SK-N-MC (cell line): ENCODE measurements around the gene MYOC.
"Not testable (repeated sequence)": the region's sequence is repeated elsewhere in the genome, so short reads cannot be mapped to it uniquely, and the experiment has no call there.

Source experiments
- DNase-seq: peaks from one replicate; pipeline ENCODE4 v3.0.0-alpha.2; 2011; ENCODE audit warnings: low read depth, low spot score
- H3K27ac ChIP-seq: fragments of 200-600 bp; sonication (generic); 2 replicates; pipeline ENCODE4 v1.5.1; 2016; ENCODE audit warnings: mixed run types
- H3K36me3 ChIP-seq: fragments of 200-600 bp; sonication (generic); 2 replicates; pipeline ENCODE4 v1.6.1; 2017; ENCODE audit warnings: antibody characterized with exemption, low read length, mixed read lengths; ENCODE audit not compliant: insufficient read depth
- H3K4me3 ChIP-seq: fragments of 200-600 bp; sonication (generic); 2 replicates; pipeline ENCODE4 v1.5.1; 2016
- H3K9ac ChIP-seq: fragments of 200-600 bp; sonication (generic); 2 replicates; pipeline ENCODE4 v1.8.0; 2017; ENCODE audit warnings: mixed run types, mixed read lengths; ENCODE audit not compliant: insufficient read length
- H3K9me3 ChIP-seq: fragments of 200-600 bp; sonication (generic); 2 replicates; pipeline ENCODE4 v1.6.1; 2017; ENCODE audit warnings: low read depth, mild to moderate bottlenecking, antibody characterized with exemption, low read length, moderate library complexity, mixed read lengths
- EZH2 ChIP-seq: fragments of 200-600 bp; sonication (generic); IDR thresholded peaks from one replicate; pipeline ENCODE4 v1.6.1; 2017; ENCODE audit warnings: antibody characterized with exemption
- FOXP2 ChIP-seq: optimal IDR thresholded peaks from 2 replicates; pipeline ENCODE3; 2011; ENCODE audit warnings: mild to moderate bottlenecking, moderate library complexity; ENCODE audit not compliant: insufficient read depth; ENCODE audit errors: extremely low read length, control extremely low read depth
- POLR2AphosphoS5 ChIP-seq: IDR thresholded peaks from 2 replicates; pipeline ENCODE4 v1.6.1; 2012; ENCODE audit warnings: mild to moderate bottlenecking, low read depth, low read length, borderline replicate concordance

Gene MYOC

DNA sequence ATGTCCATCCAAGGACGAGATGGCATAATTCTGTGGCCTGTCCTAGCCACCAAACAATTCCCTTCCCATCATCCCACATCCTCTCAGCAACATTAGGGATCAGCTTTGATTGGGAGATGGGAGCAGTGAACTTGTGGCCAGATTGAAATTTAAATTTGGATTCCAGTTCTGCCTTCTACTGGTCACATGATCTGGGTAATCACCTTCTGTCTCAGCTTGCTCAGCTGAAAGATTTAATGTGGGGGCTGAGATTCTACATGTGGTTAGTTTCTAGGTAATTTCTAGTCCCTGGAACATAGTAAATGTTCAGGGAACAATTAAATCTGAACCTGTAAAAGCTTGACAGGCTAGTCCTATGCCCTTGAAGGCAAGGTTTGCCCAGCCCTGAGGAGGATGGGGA, 27.3 kb downstream of the MYOC start:
- Histone ChIP-seq H3K4me3 (no peak overlapping the region), H3K27ac (no peak overlapping the region), H3K36me3 (no peaks in the 10 kb centered on the region), H3K9ac (no peak overlapping the region), H3K9me3 (no peaks in the 10 kb centered on the region)
- DNase-seq, result no peak
- TF ChIP-seq EZH2, result no peak
- no peak for TF ChIP-seq FOXP2
- TF ChIP-seq POLR2AphosphoS5, result no peak

DNA sequence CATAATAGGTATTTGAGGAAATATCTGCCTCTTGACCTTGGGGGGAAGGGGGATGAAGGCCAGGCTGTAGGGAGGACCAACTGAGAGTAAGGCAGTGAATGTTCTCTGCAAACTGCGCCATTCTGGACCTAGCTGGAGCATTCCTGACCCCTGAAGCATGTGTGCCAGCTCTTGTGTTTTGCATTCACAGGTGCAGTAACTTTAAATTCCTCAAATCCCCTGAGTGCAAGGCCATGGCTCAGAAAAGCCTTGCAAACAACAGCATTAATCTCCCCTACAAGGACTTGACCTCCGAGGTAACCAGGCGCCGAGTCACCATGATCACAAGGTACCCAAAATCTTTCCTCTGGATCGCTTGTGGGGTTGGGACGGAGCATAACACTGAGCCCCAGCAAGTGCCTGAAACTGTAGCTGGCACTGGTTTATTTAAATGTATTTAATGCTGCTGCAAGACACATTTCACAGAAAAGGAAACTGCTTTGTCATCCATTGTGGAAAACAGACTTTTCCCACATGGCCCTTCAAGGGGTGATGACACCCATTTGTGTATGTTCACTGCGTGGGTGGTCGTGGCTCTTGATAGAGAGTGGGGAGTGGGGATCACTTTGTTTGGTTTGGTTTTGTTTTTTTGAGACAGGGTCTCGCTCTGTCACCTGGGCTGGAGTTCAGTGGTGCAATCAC, 28.7 kb downstream of the MYOC start:
- Histone ChIP-seq H3K27ac (no peak overlapping the region), H3K4me3 (no peak overlapping the region), H3K9ac (no peak overlapping the region), H3K9me3 (no peaks in the 10 kb centered on the region), H3K36me3 (no peaks in the 10 kb centered on the region)
- DNase-seq, result no peak
- TF ChIP-seq POLR2AphosphoS5 (no peak), EZH2 (no peak), FOXP2 (no peak)

DNA sequence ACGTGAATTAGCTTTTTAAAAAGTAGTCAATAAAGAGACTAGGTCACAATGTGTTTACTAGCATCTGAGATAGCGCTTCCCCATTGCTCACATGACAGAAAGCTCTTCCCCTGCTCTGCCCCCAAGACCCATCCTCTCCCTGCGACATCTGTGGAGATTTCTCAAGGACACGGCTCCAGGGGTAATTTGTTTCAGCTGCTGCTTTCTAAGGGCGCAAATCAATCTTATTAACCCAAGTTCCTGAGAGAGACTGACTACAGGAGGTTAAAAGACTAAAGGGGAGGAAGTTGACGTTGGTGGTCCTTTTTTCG, 30.4 kb downstream of the MYOC start, which contains the start of gene MYOCOS:
MYOCOS (plus strand) TSS at position 92 of the 311 bp plus-strand sequence. CDS start 1,641 bp downstream, outside the sequence.
- H3K4me3 ChIP-seq, result no peak within 1 kb of the TSS
- H3K36me3 ChIP-seq, result no peaks in the 10 kb centered on the region
- H3K27ac ChIP-seq, result no peak within 1 kb of the TSS
- TF ChIP-seq EZH2, result no peak
- no peak for TF ChIP-seq FOXP2
- TF ChIP-seq POLR2AphosphoS5, result no peak
- no peak for DNase-seq
- H3K9ac ChIP-seq, result no peak within 1 kb of the TSS
- H3K9me3 ChIP-seq, result no peaks in the 10 kb centered on the region

DNA sequence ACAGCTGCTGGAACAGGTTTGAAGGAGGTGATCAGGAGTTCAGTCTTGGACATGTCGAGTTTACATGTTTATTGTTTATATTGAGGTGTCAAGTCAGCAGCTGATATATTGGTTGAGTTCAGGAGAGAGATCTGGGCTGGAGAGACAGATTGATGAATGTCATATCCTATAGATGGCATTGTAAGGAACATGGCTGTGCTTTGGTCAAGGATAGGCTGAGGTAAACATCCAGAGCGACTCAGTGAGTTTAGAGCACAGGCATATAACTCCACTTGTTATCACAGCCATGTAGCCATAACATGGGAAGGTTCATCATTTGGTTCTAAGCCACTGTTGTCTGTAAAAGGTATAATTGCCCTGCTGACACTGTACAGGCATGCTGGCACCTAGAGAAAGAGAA, 35.9 kb downstream of the MYOC start:
- DNase-seq, result no peak
- no peak for TF ChIP-seq EZH2
- TF ChIP-seq POLR2AphosphoS5, result no peak
- no peak for TF ChIP-seq FOXP2
- no peak overlapping the region for H3K4me3 ChIP-seq
- H3K27ac ChIP-seq, result no peak overlapping the region
- H3K9ac ChIP-seq, result no peak overlapping the region
- no peaks in the 10 kb centered on the region for H3K9me3 ChIP-seq
- H3K36me3 ChIP-seq, result no peaks in the 10 kb centered on the region

DNA sequence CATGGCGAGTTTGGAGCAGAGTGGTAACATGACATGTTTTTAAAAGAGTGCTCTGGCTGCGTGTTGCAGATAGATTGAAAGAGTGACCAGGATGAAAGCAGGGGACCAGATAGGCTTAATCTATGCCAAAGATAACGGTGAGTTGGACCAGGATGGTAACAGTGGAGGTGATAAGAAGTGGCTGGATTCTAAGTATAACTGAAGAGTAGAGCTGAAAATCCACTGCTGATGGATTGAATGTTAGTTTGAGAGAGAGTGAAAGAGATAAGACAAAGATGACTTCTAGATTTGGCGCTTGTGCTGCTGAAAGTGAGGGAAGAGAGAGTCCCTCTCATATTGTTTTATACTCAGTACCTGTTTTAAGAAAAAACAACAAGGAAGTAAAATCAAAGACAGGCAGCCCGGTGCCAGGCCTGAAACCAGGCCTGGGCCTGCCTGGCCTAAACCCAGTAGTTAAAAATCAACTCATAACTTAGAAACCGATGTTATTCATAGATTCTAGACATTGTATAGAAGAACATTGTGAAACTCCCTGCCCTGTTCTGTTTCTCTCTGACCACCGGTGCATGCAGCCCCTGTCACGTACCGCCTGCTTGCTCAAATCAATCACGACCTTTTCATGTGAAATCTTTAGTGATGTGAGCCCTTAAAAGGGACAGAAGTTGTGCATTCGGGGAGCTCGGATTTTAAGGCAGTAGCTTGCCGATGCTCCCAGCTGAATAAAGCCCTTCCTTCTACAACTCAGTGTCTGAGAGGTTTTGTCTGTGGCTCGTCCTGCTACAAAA, 37.2 kb downstream of the MYOC start:
- H3K9me3 ChIP-seq, H3K9ac ChIP-seq, H3K4me3 ChIP-seq, H3K27ac ChIP-seq, DNase-seq, H3K36me3 ChIP-seq: not testable (repeated sequence)

DNA sequence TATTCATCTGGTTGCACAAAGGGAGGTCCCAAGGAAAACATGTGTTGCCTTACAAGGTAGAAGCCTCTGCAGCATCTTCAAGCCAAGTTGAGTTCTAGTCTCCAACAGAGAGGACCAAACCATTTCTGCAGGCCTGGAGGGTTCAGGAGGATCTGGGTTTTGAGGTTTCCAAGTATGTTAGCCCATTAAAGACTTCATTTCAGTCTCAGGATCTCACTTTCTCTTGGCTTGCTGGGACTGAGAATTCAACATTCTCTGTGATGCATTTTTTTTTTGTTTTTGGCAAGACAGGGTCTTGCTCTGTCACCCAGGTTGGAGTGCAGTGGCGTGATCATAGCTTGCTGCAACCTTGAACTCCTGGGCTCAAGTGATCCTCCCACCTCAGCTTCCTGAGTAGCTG, 39.2 kb downstream of the MYOC start:
- no peak for DNase-seq
- H3K27ac ChIP-seq, result no peak overlapping the region
- no peak overlapping the region for H3K9ac ChIP-seq
- no peak for TF ChIP-seq EZH2
- TF ChIP-seq FOXP2, result no peak
- no peak for TF ChIP-seq POLR2AphosphoS5
- no peaks in the 10 kb centered on the region for H3K9me3 ChIP-seq
- H3K4me3 ChIP-seq, result no peak overlapping the region
- H3K36me3 ChIP-seq, result no peaks in the 10 kb centered on the region

DNA sequence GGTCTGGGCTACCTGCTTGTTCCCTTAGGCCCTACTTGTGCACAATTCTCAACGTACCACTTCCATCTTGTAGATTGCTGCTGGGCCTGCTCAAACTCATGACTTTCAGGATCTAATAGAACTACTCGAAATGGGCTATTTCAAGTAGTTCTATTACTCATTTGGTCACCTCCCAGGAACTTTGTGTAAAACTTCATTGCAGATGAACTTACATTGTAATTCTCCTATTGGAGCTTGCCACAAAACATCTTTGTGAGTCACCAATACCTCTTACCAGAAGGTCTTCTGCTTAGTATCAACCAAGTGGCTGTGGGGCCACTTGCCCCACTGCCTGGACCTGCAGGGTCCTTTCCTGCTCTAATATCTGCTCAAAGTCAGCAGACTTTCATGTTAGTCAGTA, 41.2 kb downstream of the MYOC start:
- TF ChIP-seq EZH2, result no peak
- TF ChIP-seq POLR2AphosphoS5, result no peak
- no peak for TF ChIP-seq FOXP2
- Histone ChIP-seq H3K9ac (no peak overlapping the region), H3K9me3 (no peaks in the 10 kb centered on the region), H3K36me3 (no peaks in the 10 kb centered on the region), H3K4me3 (no peak overlapping the region), H3K27ac (no peak overlapping the region)
- DNase-seq, result no peak

DNA sequence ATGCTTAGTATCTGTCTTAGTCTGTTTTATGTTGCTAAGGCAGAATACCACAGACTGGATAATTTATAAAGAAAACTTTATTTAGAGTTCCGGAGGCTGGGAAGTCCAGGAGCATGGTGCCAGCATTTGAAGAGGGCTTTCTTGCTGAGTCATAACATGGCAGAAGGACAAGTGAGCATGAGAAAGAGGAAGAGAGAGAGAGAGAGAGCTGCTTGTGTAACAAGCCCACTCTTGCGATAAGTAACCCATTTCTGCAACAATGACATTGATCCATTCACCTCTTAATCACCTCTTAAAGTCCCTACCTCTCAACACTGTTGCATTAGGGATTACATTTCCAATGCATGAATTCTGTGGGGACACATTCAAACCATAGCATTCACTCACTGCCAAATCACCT, 42.1 kb downstream of the MYOC start:
- H3K9ac ChIP-seq, result no peak overlapping the region
- no peak overlapping the region for H3K4me3 ChIP-seq
- DNase-seq, result no peak
- no peaks in the 10 kb centered on the region for H3K36me3 ChIP-seq
- H3K27ac ChIP-seq, result no peak overlapping the region
- TF ChIP-seq FOXP2, result no peak
- no peak for TF ChIP-seq EZH2
- TF ChIP-seq POLR2AphosphoS5, result no peak
- no peaks in the 10 kb centered on the region for H3K9me3 ChIP-seq
